ENCODE data around the gene LDLRAD4. TPM values are rescaled to one million over a fixed set of nuclear protein-coding genes. Genes with fewer than 3 reads are reported as not detected.

The LDLRAD4 gene
- total and polyA plus RNA-seq, 2 experiments from 2014 or later: 0.73 to 1.9 TPM

- TF ChIP-seq ZNF462 (CRISPR knock-in tag; IDR thresholded peaks at IDR 0.05) (no peak), NANOG (IDR thresholded peaks at IDR 0.05; ENCODE audit: borderline replicate concordance) (no peak), STAT1 (IDR thresholded peaks at IDR 0.05; ENCODE audit: unreplicated experiment) (no peak), ZNF331 (CRISPR knock-in tag; IDR thresholded peaks at IDR 0.05; ENCODE audit: low read depth) (no peak), EZH2phosphoT487 (IDR thresholded peaks at IDR 0.05; ENCODE audit: unreplicated experiment) (no peak)
Observed at GRCh38 chr18:13598591-13598990, 380.0 kb downstream of the LDLRAD4 start (continued).

DNA sequence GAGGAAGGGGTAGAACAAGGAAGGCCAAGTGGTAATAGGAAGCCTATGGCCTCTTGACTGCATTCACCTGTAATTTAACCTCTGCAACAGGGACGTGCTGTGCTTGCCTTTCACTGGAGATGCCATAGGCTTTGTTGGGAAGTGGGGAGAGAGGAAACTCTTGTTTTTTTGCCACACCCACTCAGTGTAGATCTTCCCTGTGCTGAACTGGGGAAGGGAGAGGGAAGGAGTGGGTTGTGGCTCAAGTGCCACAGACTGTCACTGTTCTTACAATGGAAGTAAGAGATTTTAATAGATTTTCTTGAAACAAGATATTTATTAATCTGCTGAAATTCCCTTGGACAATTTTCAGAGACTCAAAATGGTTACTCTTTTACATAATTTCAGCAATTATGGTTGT, 380.5 kb downstream of the LDLRAD4 start:
- DNase-seq (ENCODE audit: low spot score) (no peak), ATAC-seq (no peak)
- Histone ChIP-seq H3K4me1 (ENCODE audit: insufficient read depth) (no peaks in the 10 kb centered on the region), H3K79me2 (replicated peaks; ENCODE audit: insufficient read depth) (no peaks in the 10 kb centered on the region), H3K36me3 (ENCODE audit: insufficient read depth) (0 out of 2 replicates have a peak, but pooled peaks cover 5% of the 10 kb centered on the region), H3F3A (replicated peaks; ENCODE audit: low read depth) (no peaks in the 10 kb centered on the region), H3K4me2 (no peak overlapping the region), H3K27ac (ENCODE audit: low read depth) (no peak overlapping the region), H3K4me3 (no peak overlapping the region), H2AFZ (no peak overlapping the region), H4K20me1 (replicated peaks; ENCODE audit: insufficient read depth) (no peaks in the 10 kb centered on the region), H3K27me3 (ENCODE audit: insufficient read depth) (no peaks in the 10 kb centered on the region), H3K9me2 (ENCODE audit: insufficient read depth) (no peaks in the 10 kb centered on the region; the same call in 1 of the 2 replicates)
- H3K27ac Mint-ChIP-seq: no peak overlapping the region
- H3K9me3 Mint-ChIP-seq: peaks cover 34% of the 10 kb centered on the region
- no peaks in the 10 kb centered on the region for H3K27me3 Mint-ChIP-seq (ENCODE audit: insufficient read depth, low read depth, poor library complexity)
- H3K4me1 Mint-ChIP-seq: no peaks in the 10 kb centered on the region
- no peak overlapping the region for H3K4me3 Mint-ChIP-seq
- peaks cover 13% of the 10 kb centered on the region; the same call in 2 of the 3 replicates for H3K36me3 Mint-ChIP-seq (ENCODE audit: low read depth)
- TF ChIP-seq CREB1 (CRISPR knock-in tag; IDR thresholded peaks at IDR 0.05; ENCODE audit: low read depth) (no peak), REST (IDR thresholded peaks at IDR 0.05; ENCODE audit: unreplicated experiment) (no peak), STAT1 (IDR thresholded peaks at IDR 0.05; ENCODE audit: unreplicated experiment) (no peak), EZH2 (IDR thresholded peaks at IDR 0.05; ENCODE audit: low read depth, unreplicated experiment) (no peak), POLR2AphosphoS5 (IDR thresholded peaks at IDR 0.05; ENCODE audit: low read depth) (no peak), ZNF114 (CRISPR knock-in tag; IDR thresholded peaks at IDR 0.05) (no peak), NANOG (IDR thresholded peaks at IDR 0.05; ENCODE audit: borderline replicate concordance) (no peak)
- TF ChIP-seq, protein P1, sequence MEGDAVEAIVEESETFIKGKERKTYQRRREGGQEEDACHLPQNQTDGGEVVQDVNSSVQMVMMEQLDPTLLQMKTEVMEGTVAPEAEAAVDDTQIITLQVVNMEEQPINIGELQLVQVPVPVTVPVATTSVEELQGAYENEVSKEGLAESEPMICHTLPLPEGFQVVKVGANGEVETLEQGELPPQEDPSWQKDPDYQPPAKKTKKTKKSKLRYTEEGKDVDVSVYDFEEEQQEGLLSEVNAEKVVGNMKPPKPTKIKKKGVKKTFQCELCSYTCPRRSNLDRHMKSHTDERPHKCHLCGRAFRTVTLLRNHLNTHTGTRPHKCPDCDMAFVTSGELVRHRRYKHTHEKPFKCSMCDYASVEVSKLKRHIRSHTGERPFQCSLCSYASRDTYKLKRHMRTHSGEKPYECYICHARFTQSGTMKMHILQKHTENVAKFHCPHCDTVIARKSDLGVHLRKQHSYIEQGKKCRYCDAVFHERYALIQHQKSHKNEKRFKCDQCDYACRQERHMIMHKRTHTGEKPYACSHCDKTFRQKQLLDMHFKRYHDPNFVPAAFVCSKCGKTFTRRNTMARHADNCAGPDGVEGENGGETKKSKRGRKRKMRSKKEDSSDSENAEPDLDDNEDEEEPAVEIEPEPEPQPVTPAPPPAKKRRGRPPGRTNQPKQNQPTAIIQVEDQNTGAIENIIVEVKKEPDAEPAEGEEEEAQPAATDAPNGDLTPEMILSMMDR (conservative IDR thresholded peaks at IDR 0.05; ENCODE audit: low read depth in 2 of 2): no peak

Data from GM23338 (cell line).